KG1 (cell line): ENCODE results near the gene WIPF2.
A peak's percentile ranks its signal among the peaks of the same experiment; 100 is the strongest.

Experiments
- DNase-seq: peaks from one replicate; lab custom pipeline; 2025; lab: John Stamatoyannopoulos, UW

The WIPF2 gene

GRCh38 chr17:40326014-40326831 is 107.1 kb downstream of the WIPF2 start:
- DNase-seq = no peak

GRCh38 chr17:40326832-40327199 is 107.7 kb downstream of the WIPF2 start:
- DNase-seq = no peak

- no peak for DNase-seq
These were observed 108.2 kb downstream of the WIPF2 start for GRCh38 chr17:40327244-40327729.

GRCh38 chr17:40327735-40328385 is 108.8 kb downstream of the WIPF2 start:
- no peak for DNase-seq

- no peak for DNase-seq
These were observed 109.3 kb downstream of the WIPF2 start for GRCh38 chr17:40328386-40328766.

GRCh38 chr17:40329839-40330794 is 111.0 kb downstream of the WIPF2 start:
- peak; percentile 75 for DNase-seq

GRCh38 chr17:40330850-40331470 is 111.9 kb downstream of the WIPF2 start:
- no peak for DNase-seq

GRCh38 chr17:40331743-40332641 is 112.9 kb downstream of the WIPF2 start:
- no peak for DNase-seq
